Measurements from ENCODE around the gene CGN.
"Not testable (repeated sequence)": the region's sequence is repeated elsewhere in the genome, so short reads cannot be mapped to it uniquely, and the experiment has no call there.

Gene CGN

GRCh38 chr1:151501474-151501873 is 9.7 kb upstream of the CGN start:
- no peak for DNase-seq

GRCh38 chr1:151502035-151502700 is 9.0 kb upstream of the CGN start:
- no peak for DNase-seq

- no peak for DNase-seq
These were observed 8.1 kb upstream of the CGN start for GRCh38 chr1:151502859-151503780.

- DNase-seq = no peak
These were observed 6.9 kb upstream of the CGN start for GRCh38 chr1:151504252-151504651.

- no peak for DNase-seq
These were observed 6.4 kb upstream of the CGN start for GRCh38 chr1:151504759-151505158.

GRCh38 chr1:151508833-151509232 is 2.4 kb upstream of the CGN start:
- DNase-seq = peak; percentile 14

GRCh38 chr1:151509350-151510019 is 1.7 kb upstream of the CGN start:
- no peak for DNase-seq

GRCh38 chr1:151510020-151510405 is 1.2 kb upstream of the CGN start:
- no peak for DNase-seq

- DNase-seq = no peak
These were observed 602 bp upstream of the CGN start for GRCh38 chr1:151510614-151510956.

GRCh38 chr1:151511636-151512215 is 539 bp downstream of the CGN start:
- peak; percentile 46 for DNase-seq

- DNase-seq = peak; percentile 56
These were observed 1.1 kb downstream of the CGN start for GRCh38 chr1:151512326-151512725.

- no peak for DNase-seq
These were observed 1.8 kb downstream of the CGN start for GRCh38 chr1:151512801-151513625.

- DNase-seq = peak; percentile 43
These were observed 2.5 kb downstream of the CGN start for GRCh38 chr1:151513626-151514121.

- DNase-seq = no peak
These were observed 3.2 kb downstream of the CGN start for GRCh38 chr1:151514366-151514765.

GRCh38 chr1:151515265-151515664 is 4.1 kb downstream of the CGN start:
- DNase-seq = no peak

- DNase-seq = no peak
These were observed 4.9 kb downstream of the CGN start for GRCh38 chr1:151516031-151516511.

GRCh38 chr1:151518431-151518830 is 7.2 kb downstream of the CGN start:
- no peak for DNase-seq

GRCh38 chr1:151518936-151519335 is 7.7 kb downstream of the CGN start:
- DNase-seq = no peak

- no peak for DNase-seq
These were observed 8.5 kb downstream of the CGN start for GRCh38 chr1:151519667-151520066.

- no peak for DNase-seq
These were observed 9.2 kb downstream of the CGN start for GRCh38 chr1:151520359-151520758.

- not testable (repeated sequence) for DNase-seq
These were observed 11.2 kb downstream of the CGN start for GRCh38 chr1:151522427-151522826.

GRCh38 chr1:151523326-151523725 is 12.1 kb downstream of the CGN start:
- DNase-seq = no peak

Data from EL (cell line).